Measurements from ENCODE around the gene A3GALT2. TPM values are rescaled to one million over a fixed set of nuclear protein-coding genes. Genes with fewer than 3 reads are reported as not detected.

The A3GALT2 gene
- total and polyA plus RNA-seq, 9 of the 15 experiments (the other 6 are each of a cell fraction or from before 2014, with no cell fraction given), result not detected

DNA sequence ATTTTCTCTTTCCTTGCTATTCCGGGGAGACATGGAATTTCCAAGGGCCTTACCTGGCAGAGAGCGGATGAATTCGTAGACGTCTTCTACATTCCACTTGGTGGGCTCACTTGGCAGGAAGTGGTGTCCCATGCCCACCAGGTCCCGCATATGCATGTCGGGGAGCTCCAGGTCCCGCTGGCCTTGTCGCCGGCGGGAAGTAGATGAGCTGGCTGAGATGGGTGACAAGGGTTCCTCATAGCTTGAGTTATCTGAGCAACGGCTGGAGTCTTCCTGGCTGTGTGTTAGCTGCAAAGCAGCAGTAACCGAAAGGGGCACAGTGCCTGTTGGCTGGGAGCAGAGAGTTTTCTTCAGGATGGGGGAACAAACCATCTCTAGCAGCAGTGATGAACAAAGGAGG is 7.9 kb upstream of the A3GALT2 start (continued):
- TF ChIP-seq, protein P1, sequence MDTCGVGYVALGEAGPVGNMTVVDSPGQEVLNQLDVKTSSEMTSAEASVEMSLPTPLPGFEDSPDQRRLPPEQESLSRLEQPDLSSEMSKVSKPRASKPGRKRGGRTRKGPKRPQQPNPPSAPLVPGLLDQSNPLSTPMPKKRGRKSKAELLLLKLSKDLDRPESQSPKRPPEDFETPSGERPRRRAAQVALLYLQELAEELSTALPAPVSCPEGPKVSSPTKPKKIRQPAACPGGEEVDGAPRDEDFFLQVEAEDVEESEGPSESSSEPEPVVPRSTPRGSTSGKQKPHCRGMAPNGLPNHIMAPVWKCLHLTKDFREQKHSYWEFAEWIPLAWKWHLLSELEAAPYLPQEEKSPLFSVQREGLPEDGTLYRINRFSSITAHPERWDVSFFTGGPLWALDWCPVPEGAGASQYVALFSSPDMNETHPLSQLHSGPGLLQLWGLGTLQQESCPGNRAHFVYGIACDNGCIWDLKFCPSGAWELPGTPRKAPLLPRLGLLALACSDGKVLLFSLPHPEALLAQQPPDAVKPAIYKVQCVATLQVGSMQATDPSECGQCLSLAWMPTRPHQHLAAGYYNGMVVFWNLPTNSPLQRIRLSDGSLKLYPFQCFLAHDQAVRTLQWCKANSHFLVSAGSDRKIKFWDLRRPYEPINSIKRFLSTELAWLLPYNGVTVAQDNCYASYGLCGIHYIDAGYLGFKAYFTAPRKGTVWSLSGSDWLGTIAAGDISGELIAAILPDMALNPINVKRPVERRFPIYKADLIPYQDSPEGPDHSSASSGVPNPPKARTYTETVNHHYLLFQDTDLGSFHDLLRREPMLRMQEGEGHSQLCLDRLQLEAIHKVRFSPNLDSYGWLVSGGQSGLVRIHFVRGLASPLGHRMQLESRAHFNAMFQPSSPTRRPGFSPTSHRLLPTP (IDR thresholded peaks at IDR 0.05; ENCODE audit: borderline replicate concordance, extremely low read depth, insufficient read length), result no peak
- no peak for TF ChIP-seq MEF2D (tag; conservative IDR thresholded peaks at IDR 0.05; ENCODE audit: low read depth)

DNA sequence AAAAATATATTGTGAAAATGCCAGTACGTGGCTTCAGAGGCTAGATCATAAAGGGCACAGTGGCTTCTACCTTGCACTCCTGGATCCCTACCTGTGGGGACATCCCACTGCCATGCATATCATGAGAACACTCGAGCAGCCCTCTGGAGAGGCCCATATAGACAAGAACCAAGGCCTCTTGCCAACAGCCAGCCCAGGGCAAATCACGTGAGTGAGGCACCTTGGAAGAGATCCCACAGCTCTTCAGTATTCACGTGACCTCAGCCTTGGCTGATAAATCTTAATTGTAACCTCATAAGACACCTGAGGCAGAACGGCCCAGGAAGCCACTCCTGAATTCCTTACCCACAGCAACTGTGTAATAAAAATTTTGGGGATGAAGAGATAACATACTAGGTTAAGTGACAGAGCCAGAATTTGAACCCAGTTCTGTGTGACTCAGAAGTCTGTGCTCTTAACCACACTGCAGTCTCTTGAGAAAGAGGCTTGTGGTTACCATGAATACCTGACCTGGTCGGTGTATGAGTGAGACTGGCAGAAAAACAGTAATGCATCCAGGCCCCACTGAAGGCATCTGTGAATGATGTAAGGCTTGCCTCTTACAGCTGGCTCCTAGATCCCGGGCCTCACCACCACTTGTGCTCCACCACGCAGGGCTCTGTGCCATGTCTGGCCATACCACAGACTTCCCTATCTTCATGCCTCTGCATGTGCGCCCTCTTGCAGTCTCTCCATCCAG is 6.9 kb upstream of the A3GALT2 start:
- DNase-seq (ENCODE audit: extremely low read depth in 1 of 4, low spot score in 3 of 4) (no peak), ATAC-seq (no peak), FAIRE-seq (no peak)
- H3K9me3 ChIP-seq (replicated peaks; ENCODE audit: control insufficient read depth, insufficient read depth, low read depth, low read length), result no peaks in the 10 kb centered on the region
- in situ Hi-C loops (cut with MboI), result no loop called here
- no TSS peak for BruUV-seq (replicated peaks)
- POLR2A ChIA-PET, result interaction anchor here (1.2 to 2.2 kb wide), 3 partner anchors 11 to 25 kb away, joined by 3 to 12 read pairs (median 4); no protein-coding TSS in a partner anchor
- peaks cover 97% of the 10 kb centered on the region; the same call in 2 of the 3 replicates for H3K36me3 ChIP-seq (ENCODE audit: control insufficient read depth, insufficient read depth, low read length)
- H3K9me1 ChIP-seq (ENCODE audit: control insufficient read depth, insufficient read depth, low read length), result no peaks in the 10 kb centered on the region
- H3K4me2 ChIP-seq (ENCODE audit: insufficient read depth, low read length), result no peak overlapping the region
- no peaks in the 10 kb centered on the region for H3K27me3 ChIP-seq (ENCODE audit: control insufficient read depth in 2 of 2, insufficient read depth in 2 of 2, low read length in 2 of 2)
- H3K4me1 ChIP-seq (replicated peaks in 1 of 2; ENCODE audit: control insufficient read depth in 2 of 2, insufficient read depth in 2 of 2, low read length in 2 of 2), result no peaks in the 10 kb centered on the region
- H2AFZ ChIP-seq (ENCODE audit: low read depth, low read length), result no peak overlapping the region
- no peaks in the 10 kb centered on the region for H3K79me2 ChIP-seq (ENCODE audit: control insufficient read depth, insufficient read depth, low read length)
- CTCF ChIA-PET (ENCODE audit: low intra/inter-chr PET ratio), result no interaction called here
- no peak overlapping the region for H3K9ac ChIP-seq (ENCODE audit: insufficient read depth in 1 of 2, low read depth in 2 of 2, low read length in 2 of 2)
- intact Hi-C loops (cut with micrococcal nuclease), result no loop called here
- no peak overlapping the region for H3K27ac ChIP-seq (ENCODE audit: extremely low read depth, low read depth, low read length)
- 88% methylated on average over 9 of the region's 9 CpGs for WGBS (ENCODE audit: insufficient coverage, low coverage, missing lambda C conversion rate)
- H4K20me1 ChIP-seq (replicated peaks; ENCODE audit: control insufficient read depth, insufficient read depth, low read length), result peaks cover 9% of the 10 kb centered on the region; the same call in 1 of the 2 replicates
- H3K4me3 ChIP-seq, result no peak overlapping the region
- TF ChIP-seq TCF7 (IDR thresholded peaks at IDR 0.05; ENCODE audit: borderline replicate concordance) (no peak), ZSCAN32 (CRISPR knock-in tag; IDR thresholded peaks at IDR 0.05) (no peak), POLR2A (conservative IDR thresholded peaks at IDR 0.05) (no peak), CEBPB (tag; IDR thresholded peaks at IDR 0.05) (no peak), KDM1A (IDR thresholded peaks at IDR 0.05) (no peak), ASH1L (IDR thresholded peaks at IDR 0.05; ENCODE audit: borderline replicate concordance, low read depth, partially characterized antibody) (no peak), ZNF778 (CRISPR knock-in tag; IDR thresholded peaks at IDR 0.05) (no peak), SP1 (CRISPR knock-in tag; IDR thresholded peaks at IDR 0.05) (no peak), TGIF2 (CRISPR knock-in tag; IDR thresholded peaks at IDR 0.05) (no peak), MCM7 (IDR thresholded peaks at IDR 0.05) (no peak), CBFA2T2 (conservative IDR thresholded peaks at IDR 0.05) (no peak)
- TF ChIP-seq, protein P2, sequence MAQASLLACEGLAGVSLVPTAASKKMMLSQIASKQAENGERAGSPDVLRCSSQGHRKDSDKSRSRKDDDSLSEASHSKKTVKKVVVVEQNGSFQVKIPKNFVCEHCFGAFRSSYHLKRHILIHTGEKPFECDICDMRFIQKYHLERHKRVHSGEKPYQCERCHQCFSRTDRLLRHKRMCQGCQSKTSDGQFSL (CRISPR knock-in tag; IDR thresholded peaks at IDR 0.05), result no peak
- TF ChIP-seq, protein P2 (tag; IDR thresholded peaks at IDR 0.05), result no peak
